Skin epidermis (tissue), 12 donors: ENCODE measurements around the gene SYCP3.

Experiments
- H3K27ac ChIP-seq, 21 experiments: fragments of 200-600 bp; sonication (generic) in 11 of 21; one replicate each; pipeline ENCODE4 v1.5.0; 2020; ENCODE audit warnings: mild to moderate bottlenecking in 3 of 21, inconsistent platforms in 2 of 21, moderate library complexity in 2 of 21
- H3K4me3 ChIP-seq, 7 experiments: fragments of 200-600 bp; sonication (generic) in 2 of 7; one replicate each; pipeline ENCODE4 v1.5.0; 2020; ENCODE audit warnings: inconsistent platforms in 2 of 7, mild to moderate bottlenecking in 2 of 7, moderate library complexity in 1 of 7

The SYCP3 gene

GRCh38 chr12:101722392-101722791, 16.9 kb downstream of the SYCP3 start:
- Histone ChIP-seq H3K27ac (no peak overlapping the region), H3K4me3 (no peak overlapping the region)

DNA sequence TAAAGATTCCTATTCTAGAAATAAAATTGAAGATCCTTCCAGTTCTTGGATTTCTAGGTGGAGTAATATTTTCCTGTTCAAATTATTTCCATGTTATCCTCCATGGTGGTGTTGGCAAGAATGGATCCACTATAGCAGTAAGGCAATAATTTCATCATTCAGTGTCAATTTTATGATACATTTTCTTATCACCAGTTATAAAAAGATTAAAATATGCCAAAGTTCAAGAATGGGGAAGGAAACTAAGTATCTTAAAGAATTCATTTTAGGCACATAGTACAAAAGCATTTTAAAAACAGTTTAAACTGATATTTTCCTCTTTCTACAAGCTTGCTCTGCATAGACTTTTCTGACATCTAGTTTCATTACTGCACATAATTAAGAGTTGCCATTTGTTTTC, 19.1 kb downstream of the SYCP3 start:
- H3K4me3 ChIP-seq, result no peak overlapping the region
- H3K27ac ChIP-seq, result no peak overlapping the region

- no peak overlapping the region for H3K4me3 ChIP-seq
- H3K27ac ChIP-seq, result no peak overlapping the region
Measured at GRCh38 chr12:101719566-101719965, 19.7 kb downstream of the SYCP3 start.

DNA sequence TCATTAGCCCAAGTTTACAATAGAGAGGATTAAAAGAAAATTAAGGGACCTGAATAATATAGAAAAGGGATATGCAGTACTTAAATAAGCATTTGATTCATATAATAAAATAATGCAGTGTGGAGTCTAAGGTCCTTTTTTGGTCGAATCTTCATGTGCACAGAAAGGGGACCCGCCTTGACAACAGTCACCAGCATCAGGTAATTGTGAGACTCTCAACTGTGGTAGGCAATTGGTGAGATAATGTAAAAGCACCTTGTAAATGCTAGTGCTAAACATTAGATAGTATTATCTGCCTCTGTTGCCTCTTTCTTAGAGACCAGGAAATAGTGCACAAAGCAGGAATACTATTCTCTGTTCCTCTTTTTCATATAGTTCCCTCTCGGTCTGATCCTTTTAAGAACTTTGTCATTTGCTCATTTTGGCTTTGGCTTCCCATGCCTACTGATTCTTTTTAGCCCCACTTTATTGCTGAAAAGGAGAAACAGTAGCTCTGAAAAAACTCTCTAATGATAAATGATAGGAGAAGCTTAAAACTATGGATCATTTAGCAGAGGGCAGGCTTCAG, 24.3 kb downstream of the SYCP3 start:
- Histone ChIP-seq H3K4me3 (no peak overlapping the region), H3K27ac (no peak overlapping the region)

- no peak overlapping the region for H3K4me3 ChIP-seq
- H3K27ac ChIP-seq, result peak overlapping the region in 2 of 21 experiments; percentile 26 to 61
Measured at GRCh38 chr12:101713930-101714329, 25.3 kb downstream of the SYCP3 start.

DNA sequence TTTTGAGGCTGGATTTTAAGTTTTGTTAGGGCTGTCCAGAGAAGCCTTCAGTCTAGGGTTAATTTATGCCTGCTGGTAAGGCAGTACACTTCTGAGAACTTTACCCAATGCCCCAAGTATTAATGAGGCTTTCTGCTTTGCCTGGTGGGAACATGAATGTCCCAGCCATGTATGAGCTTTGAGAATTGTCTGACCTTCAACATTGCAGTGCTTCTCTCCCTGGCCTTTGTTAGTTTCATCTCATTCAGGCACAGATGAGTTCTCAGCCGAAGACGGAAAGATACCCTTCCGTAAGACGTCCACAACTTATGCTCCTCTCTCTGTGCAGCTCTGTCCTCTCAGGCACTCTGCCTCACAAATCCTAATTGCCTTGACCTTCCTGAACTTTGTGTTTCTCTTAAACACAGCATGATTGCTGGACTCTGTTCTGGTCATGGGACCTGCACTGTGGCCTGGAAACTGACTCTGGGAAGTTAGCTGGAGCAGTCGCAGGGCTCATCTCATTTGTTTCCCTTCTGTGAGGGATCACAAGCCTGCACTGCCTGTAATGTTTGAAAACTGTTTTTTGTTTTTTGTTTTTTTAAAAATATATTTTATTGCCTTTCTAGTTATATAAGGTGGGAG, 26.1 kb downstream of the SYCP3 start:
- Histone ChIP-seq H3K27ac (peak overlapping the region in 5 of 21 experiments; percentile 2 to 61 (median 26)), H3K4me3 (no peak overlapping the region)

GRCh38 chr12:101710288-101710687, 29.0 kb downstream of the SYCP3 start:
- H3K4me3 ChIP-seq, result no peak overlapping the region
- H3K27ac ChIP-seq, result no peak overlapping the region

- Histone ChIP-seq H3K27ac (no peak overlapping the region), H3K4me3 (no peak overlapping the region)
Measured at GRCh38 chr12:101707131-101707782, 32.0 kb downstream of the SYCP3 start.

GRCh38 chr12:101706403-101706802, 32.9 kb downstream of the SYCP3 start:
- Histone ChIP-seq H3K4me3 (no peak overlapping the region), H3K27ac (no peak overlapping the region)

- Histone ChIP-seq H3K27ac (peak overlapping the region in 1 of 21 experiments; percentile 14), H3K4me3 (no peak overlapping the region)
Measured at GRCh38 chr12:101703487-101703886, 35.8 kb downstream of the SYCP3 start.

DNA sequence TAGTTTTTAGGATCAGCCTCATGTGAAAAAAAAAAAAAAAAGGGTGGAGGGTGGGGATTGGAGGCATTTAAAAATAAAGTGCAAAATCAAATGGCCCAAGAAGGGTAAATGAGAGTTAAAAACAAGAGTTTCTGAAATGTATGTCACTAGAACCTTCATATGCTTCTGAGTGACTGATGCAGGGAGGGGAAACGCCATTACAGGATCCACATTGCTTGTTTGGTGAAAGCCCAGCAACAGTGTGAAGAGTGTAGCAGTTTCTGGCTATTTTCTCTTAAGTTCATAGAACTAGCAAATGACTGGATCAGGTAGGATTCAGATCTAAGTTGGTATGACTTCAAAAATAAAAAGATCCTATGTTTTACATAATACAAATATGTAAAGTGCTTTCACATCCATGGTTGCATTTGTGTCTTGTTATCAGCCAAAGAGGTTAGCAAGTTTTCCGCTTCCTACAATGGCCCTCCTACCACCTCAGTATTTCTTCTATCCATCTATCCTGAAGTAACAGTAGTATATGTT, 38.9 kb downstream of the SYCP3 start:
- Histone ChIP-seq H3K27ac (peak overlapping the region in 1 of 21 experiments; percentile 35), H3K4me3 (no peak overlapping the region)

- Histone ChIP-seq H3K4me3 (peak overlapping the region in 6 of 7 experiments; percentile 53 to 88 (median 83)), H3K27ac (peak overlapping the region in 7 of 21 experiments; percentile 15 to 94 (median 90))
Measured at GRCh38 chr12:101698800-101699347, 40.4 kb downstream of the SYCP3 start.

- Histone ChIP-seq H3K4me3 (peak overlapping the region; percentile 53 to 88 (median 81)), H3K27ac (peak overlapping the region; percentile 8 to 94 (median 83))
Measured at GRCh38 chr12:101697930-101698799, 41.1 kb downstream of the SYCP3 start.

DNA sequence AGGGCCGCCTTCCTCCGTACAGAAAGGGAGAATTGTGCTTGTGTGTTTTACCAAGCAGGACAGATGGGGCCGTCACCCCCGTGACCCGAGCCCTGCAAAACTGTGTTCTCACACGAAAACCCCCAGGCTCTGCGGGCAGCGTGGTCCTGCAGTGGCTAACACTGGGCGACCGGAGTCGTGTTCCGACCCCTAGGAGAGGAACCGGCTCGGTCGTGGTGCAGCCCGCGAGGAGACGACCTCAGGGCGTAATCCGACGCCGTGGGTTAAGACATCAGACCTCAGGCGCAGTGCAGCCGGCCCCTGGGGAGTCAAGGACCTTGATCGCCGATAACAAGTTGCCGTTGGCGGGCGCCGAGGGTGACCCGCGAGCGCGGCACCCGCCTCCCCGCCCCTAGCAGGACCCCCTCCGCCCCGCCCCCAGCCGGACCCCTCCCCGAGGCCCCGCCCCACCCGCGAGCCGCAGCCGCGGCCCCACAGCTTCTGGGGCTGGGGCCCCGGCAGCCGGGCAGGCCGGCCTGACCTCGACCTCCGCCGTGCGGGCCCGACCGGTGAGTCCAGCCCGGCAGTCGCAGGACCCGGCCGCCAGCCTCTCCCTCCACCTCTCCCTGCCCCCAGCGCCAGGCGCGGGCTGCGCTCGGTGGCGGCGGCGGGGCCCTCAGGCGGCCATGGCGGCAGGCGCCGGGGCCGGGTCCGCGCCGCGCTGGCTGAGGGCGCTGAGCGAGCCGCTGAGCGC, 41.9 kb downstream of the SYCP3 start, which contains the start of gene CHPT1:
Gene CHPT1, plus strand, starts transcription at position 444 of the 733 bp plus-strand sequence. Its CDS starts 222 bp downstream, at position 666.
- Histone ChIP-seq H3K4me3 (peak within 1 kb of the TSS; percentile 53 to 88 (median 81)), H3K27ac (peak within 1 kb of the TSS; percentile 8 to 94 (median 83))

- H3K4me3 ChIP-seq, result peak overlapping the region; percentile 53 to 88 (median 81)
- H3K27ac ChIP-seq, result peak overlapping the region in 19 of 21 experiments; percentile 61 to 94 (median 84)
Measured at GRCh38 chr12:101696251-101697196, 42.7 kb downstream of the SYCP3 start.

- Histone ChIP-seq H3K27ac (peak overlapping the region in 2 of 21 experiments; percentile 5 to 90), H3K4me3 (no peak overlapping the region)
Measured at GRCh38 chr12:101695706-101696105, 43.6 kb downstream of the SYCP3 start.

DNA sequence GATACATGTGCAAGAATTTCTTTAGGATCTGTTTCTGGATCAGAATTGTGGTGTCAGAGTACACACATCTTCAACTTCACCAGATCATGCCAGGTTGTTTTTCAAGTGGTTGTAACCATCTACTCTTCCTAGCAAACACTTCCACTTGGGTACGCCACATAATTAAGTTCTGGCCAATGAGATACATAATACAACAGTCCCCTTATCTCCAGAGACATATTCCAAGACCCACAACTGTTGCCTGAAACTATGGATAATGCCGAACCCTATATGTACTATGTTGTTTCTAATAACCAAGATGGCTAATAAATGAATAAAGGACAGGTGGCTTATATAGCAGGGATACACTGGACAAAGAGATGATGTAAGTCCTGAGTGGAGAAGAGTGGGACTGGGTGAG, 44.3 kb downstream of the SYCP3 start:
- peak overlapping the region in 2 of 21 experiments; percentile 5 to 7 for H3K27ac ChIP-seq

More for the DNA sequence above, 44.3 kb downstream of the SYCP3 start:
- H3K4me3 ChIP-seq, result no peak overlapping the region
